Colon (tissue), 2 donors: ENCODE results near the gene DOCK1.

ENCODE experiments used
- FAIRE-seq: peaks from 2 replicates; lab custom pipeline; 2012; peaks lifted over from hg19 to GRCh38; lab: Jason Lieb, UNC
- donor health status: control.
- donor health status: control.

The DOCK1 gene

GRCh38 chr10:127039435-127039834, 134.2 kb downstream of the DOCK1 start:
- no peak for FAIRE-seq

GRCh38 chr10:127040756-127041155, 135.5 kb downstream of the DOCK1 start:
- no peak for FAIRE-seq

- FAIRE-seq, result no peak
Measured at GRCh38 chr10:127041552-127041951, 136.3 kb downstream of the DOCK1 start.

GRCh38 chr10:127043301-127043700, 138.1 kb downstream of the DOCK1 start:
- FAIRE-seq, result no peak

GRCh38 chr10:127044186-127044585, 139.0 kb downstream of the DOCK1 start:
- FAIRE-seq, result no peak

- no peak for FAIRE-seq
Measured at GRCh38 chr10:127046975-127047877, 142.0 kb downstream of the DOCK1 start.

GRCh38 chr10:127047878-127048238, 142.6 kb downstream of the DOCK1 start:
- no peak for FAIRE-seq

DNA sequence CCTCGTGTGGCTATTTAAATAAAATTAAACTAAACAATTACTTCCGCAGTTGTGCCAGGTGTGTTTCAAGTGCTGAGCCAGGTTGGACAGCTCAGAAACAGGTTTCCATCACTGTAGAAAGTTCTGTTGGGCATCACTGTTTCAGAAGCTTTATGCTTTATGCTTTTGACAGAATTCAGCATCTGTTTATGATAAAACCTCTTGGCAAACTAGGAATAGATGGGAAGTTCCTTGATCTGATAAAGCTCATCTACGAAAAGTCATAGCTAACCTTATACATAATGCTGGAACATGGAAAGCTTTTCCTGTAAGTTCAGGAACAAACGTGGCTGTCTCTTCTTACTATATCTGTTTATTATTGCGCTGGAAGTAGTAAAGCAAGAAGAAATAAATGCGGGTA, 143.4 kb downstream of the DOCK1 start:
- FAIRE-seq, result no peak

- no peak for FAIRE-seq
Measured at GRCh38 chr10:127052001-127052400, 146.8 kb downstream of the DOCK1 start.

DNA sequence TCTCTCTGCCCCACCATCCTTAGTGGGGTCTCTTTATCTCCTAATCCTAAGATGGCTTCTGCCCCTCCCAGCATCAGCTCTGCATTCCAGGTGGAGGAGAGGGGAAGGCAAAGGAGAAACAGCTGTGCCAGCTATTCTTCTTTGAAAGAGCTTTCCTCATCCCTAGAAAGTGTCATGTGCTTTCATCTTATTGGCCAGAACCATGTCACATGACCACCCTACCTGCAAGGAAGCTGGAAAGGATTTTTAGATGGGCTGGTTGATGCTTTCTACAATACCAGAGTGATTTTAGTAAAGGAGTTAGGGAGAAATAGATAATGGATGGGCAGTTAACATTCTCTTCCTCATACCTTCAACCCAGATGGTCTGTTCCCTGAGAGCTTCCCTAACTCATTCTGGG, 150.0 kb downstream of the DOCK1 start:
- FAIRE-seq, result no peak

DNA sequence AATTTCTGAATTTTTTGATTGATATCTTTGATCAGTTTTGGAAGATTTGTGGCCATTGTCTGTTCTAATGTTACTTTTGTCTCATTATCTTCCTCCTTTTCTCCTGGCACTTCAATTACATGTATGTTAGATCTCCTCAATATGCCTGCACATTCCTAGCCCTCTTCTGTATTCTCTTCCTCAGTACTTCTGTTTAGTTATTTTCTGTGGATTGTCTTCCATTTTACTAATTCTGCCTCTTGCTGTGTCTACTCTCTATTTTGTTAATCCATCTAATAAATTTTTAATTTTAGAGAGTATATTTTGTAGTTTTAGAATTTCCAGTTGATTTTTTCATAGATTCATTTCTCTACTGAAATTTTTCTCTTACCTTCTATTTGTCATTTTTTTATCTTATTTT, 154.1 kb downstream of the DOCK1 start:
- no peak for FAIRE-seq

- FAIRE-seq, result no peak
Measured at GRCh38 chr10:127063762-127064161, 158.5 kb downstream of the DOCK1 start.

DNA sequence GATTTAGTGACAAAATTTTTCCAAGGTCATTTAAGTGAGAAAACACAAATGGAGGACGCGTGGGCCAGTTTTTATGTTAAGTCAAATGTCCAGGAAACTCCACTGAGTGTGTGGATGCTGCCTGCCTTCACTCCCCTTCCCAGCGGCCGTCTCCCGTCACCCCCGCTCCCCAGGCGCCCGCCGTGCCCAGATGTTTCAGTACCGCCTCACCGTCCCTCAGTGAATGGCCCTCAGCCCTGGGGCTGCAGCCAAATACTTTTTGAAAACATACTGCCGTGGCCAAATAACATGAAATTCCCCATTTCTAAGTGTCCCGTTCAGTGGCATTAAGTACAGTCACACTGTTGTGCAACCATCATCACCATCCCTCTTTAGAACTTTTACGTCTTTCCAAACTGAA, 159.2 kb downstream of the DOCK1 start:
- FAIRE-seq, result no peak

DNA sequence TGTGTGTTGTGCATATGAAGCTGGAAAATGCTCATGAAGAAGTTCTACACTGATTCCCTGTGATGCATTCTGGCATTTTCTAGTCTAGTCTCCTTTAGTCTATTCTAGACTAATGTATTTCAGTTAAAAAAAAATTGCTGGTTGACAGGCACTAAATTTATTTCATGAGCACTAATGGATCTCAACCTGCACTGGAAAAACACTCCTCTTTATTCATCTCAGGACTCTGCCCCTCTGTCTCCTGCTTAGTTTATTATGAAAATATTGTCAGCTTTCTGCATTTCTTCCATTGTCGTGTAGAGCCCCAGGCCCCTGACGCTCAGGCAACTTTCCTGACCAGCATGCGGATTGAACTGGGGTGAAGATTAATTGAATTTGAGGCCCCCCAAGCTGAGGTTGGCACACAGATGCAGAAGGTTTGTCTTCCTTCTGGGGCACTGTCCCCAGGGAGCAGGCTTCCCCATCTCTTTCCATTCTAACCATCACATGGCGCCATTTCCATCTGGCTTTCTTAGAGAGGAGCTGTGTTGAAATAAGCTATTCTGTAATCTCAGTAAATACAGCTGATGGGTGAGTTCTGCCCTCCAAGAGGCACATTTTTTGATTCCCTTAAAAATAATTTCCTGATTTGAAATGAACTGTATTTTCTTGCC, 162.4 kb downstream of the DOCK1 start:
- no peak for FAIRE-seq

DNA sequence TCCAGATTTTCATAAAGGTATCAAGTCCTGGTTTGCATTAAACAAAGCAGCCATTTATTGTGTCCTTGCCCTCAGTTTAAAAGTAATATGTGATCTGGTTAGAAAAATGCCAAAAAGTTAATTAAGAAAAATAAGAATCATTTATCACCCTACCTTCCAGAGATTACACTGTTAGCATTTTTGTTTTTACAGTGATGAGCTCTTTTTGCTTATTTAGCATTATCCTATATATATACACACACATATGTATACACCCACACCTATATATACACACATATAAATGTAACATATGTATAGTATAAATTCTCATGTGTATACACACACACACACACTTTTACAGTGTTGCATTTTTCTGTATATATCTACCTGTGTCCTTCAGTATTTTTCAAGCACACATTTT, 163.3 kb downstream of the DOCK1 start:
- no peak for FAIRE-seq

- FAIRE-seq, result no peak
Measured at GRCh38 chr10:127069436-127069835, 164.2 kb downstream of the DOCK1 start.

- no peak for FAIRE-seq
Measured at GRCh38 chr10:127071126-127071525, 165.9 kb downstream of the DOCK1 start.

- FAIRE-seq, result no peak
Measured at GRCh38 chr10:127073666-127074065, 168.4 kb downstream of the DOCK1 start.

GRCh38 chr10:127079392-127079791, 174.2 kb downstream of the DOCK1 start:
- FAIRE-seq, result no peak

GRCh38 chr10:127080317-127080716, 175.1 kb downstream of the DOCK1 start:
- no peak for FAIRE-seq

DNA sequence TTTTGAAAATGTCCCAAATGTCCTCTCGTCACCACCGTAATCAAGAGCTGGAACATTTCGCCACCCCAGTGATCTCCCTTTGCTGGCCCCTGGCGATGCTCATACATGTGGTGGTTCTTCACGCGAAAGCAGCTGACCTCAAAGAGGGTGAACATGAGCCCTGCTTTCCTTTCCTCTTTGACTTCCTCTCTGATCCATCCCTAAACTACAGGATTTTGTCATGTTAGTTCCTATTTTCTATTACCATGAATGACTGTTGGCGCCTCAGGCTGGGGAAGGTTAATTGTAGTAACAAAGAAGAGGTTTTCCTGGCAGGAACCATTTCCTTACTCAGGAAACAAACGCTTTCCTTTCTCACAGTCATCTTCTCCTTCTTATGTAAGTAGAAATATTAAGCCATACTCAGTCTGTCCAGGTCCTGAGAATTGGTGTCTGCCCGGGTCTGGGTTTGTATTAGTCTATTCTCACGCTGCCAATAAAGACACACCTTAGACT, 176.7 kb downstream of the DOCK1 start:
- no peak for FAIRE-seq

DNA sequence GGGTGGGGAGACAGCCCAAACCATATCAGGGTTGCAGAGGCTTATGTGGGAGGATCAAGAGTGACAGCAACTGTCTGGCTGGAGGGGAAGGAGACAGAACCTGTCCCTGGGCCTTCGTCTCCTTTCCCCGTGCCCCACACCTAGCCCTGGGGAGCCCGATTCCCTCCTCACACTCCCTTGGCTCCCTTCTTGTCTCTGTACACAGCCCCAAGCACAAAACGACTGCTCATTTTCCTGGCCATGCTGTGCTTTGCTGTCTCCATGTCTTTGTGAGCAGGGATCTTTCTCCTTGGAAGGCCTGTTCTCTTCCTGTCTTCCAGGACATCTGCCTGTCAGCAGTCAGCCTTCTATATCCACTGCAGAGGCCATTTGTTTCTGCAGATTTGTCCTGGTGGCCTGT, 177.4 kb downstream of the DOCK1 start:
- no peak for FAIRE-seq

DNA sequence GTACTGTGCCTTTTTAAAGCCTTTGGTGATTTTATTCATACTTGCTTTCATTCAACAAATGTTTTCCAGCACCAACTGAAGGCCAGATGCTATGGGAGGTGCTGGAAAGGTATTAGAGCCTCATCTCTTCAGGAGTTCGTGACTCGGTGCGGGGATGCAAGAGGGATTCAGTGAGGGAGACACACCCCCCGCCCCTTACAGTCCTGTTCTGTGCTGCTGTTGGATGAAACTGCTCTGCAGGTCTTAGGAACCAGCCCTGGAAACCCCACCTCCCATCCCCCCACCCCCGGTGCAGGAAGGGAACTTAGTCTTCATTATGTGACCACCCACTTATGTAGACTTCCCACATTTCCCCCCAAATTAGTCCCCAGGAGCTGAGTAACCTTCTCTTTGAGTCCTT, 180.7 kb downstream of the DOCK1 start:
- FAIRE-seq, result no peak

GRCh38 chr10:127088908-127089307, 183.7 kb downstream of the DOCK1 start:
- no peak for FAIRE-seq
